ENCODE data around the gene ANKIB1.
A peak's percentile ranks its signal among the peaks of the same experiment; 100 is the strongest.

Gene ANKIB1

DNA sequence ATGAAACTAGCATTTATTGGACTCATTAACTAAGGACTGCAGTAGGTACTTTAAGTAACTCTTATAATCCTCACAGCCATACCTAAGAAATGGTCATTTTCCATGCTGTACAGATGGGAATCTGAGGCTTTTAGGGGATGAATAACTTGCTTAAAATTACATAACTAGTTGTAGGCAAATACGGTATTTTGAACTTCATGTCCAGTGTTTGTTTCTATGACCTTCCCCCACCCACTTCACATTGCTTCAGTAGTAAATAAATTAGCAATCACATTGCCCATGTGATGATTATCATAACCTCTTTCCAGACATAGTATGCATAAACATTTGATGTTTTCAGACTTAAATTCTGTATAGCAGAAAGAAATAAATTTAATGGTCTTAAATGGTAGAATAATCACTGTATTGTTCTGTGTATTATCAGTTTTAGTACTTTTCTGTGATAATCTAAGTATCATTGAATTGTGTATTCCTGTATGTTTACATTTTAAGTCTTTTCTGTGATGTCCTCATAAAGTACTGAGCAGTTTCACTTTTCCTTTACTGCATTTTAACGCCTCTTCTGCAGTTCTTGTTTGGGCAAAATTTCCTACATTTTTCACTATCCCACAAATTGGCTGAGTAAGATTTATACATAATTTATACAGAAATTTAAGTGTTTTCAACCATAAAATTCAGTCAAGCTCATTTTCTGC lies 48.3 kb downstream of the ANKIB1 start:
- Histone ChIP-seq H3K27ac (ENCODE audit: extremely low read depth, low read depth, low read length) (no peak overlapping the region), H3K9me3 (ENCODE audit: control insufficient read depth, insufficient read depth, low read depth, low read length) (no peaks in the 10 kb centered on the region), H3K4me3 (ENCODE audit: low read depth, low read length) (no peak overlapping the region), H3K36me3 (ENCODE audit: control insufficient read depth in 2 of 2, insufficient read depth in 1 of 2, low read length in 2 of 2) (peaks cover 0 to 4% of the 10 kb centered on the region in 2 experiments; a peak in 2 of 3 replicates), H3K4me1 (ENCODE audit: control insufficient read depth, insufficient read depth, low read length) (peaks cover 14% of the 10 kb centered on the region; the same call in 1 of the 2 replicates)
- POLR2A ChIA-PET, result no interaction called here
- CTCF ChIA-PET, result no interaction called here
- TF ChIP-seq, protein P1, sequence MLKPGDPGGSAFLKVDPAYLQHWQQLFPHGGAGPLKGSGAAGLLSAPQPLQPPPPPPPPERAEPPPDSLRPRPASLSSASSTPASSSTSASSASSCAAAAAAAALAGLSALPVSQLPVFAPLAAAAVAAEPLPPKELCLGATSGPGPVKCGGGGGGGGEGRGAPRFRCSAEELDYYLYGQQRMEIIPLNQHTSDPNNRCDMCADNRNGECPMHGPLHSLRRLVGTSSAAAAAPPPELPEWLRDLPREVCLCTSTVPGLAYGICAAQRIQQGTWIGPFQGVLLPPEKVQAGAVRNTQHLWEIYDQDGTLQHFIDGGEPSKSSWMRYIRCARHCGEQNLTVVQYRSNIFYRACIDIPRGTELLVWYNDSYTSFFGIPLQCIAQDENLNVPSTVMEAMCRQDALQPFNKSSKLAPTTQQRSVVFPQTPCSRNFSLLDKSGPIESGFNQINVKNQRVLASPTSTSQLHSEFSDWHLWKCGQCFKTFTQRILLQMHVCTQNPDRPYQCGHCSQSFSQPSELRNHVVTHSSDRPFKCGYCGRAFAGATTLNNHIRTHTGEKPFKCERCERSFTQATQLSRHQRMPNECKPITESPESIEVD (tag by site-specific recombination; IDR thresholded peaks at IDR 0.05), result peak; percentile 73
- no peak for TF ChIP-seq ZNF175 (tag by site-specific recombination; IDR thresholded peaks at IDR 0.05)

DNA sequence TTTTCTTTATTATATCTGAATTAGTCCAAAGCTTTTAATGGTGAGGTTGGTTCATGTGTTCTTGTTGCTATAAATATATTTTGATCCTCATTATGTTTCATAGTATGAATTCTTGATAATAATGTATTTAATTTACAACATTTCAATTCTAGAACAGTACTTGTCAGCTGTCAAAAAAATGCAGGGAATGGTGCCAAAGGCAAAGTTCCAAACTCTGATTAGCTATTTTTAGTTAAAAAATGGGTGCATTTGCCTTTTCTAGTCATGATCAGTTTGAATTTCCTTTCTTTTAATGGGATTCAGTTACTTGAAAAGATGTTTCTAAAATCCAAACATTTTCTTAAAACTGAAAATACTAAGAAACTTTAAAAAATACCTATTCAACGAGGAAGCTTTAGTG lies 49.6 kb downstream of the ANKIB1 start:
- CTCF ChIA-PET, result no interaction called here

DNA sequence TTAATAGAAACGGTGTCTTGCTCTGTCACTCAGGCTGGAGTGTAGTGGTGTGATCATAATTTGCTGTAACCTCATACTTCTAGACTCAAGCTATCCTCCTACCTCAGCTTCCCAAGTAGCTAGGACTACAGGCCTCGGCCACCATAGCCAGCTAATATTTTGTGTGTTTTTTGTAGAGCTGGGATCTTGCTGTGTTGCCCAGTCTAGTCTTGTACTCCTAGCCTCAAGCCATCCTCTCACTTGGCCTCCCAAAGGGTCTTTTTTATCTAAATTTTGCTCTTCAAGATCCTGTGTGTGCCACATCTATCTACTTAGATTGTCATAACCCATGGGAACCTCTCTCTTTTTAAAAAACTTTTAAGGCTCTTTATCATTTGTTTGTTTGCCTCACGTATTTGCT lies 50.5 kb downstream of the ANKIB1 start:
- Histone ChIP-seq H3K9me3 (ENCODE audit: control insufficient read depth, insufficient read depth, low read depth, low read length) (no peaks in the 10 kb centered on the region), H3K4me3 (ENCODE audit: low read depth, low read length) (no peak overlapping the region), H3K4me1 (ENCODE audit: control insufficient read depth, insufficient read depth, low read length) (peaks cover 14% of the 10 kb centered on the region; the same call in 1 of the 2 replicates), H3K27ac (ENCODE audit: extremely low read depth, low read depth, low read length) (no peak overlapping the region), H3K36me3 (ENCODE audit: control insufficient read depth in 2 of 2, insufficient read depth in 1 of 2, low read length in 2 of 2) (peaks cover 4 to 5% of the 10 kb centered on the region in 2 experiments)
- peak; percentile 89 for TF ChIP-seq ZNF121 (tag by site-specific recombination; IDR thresholded peaks at IDR 0.05)
- no peak for TF ChIP-seq ZNF10 (tag by site-specific recombination; IDR thresholded peaks at IDR 0.05)
- ChIA-PET POLR2A (interaction anchor here (1.4 kb wide), 1 partner anchor 151 kb away, joined by 3 read pairs; the partner anchor contains the start of gene GATAD1), CTCF (no interaction called here)

More for the DNA sequence above, 49.6 kb downstream of the ANKIB1 start:
- peaks cover 14% of the 10 kb centered on the region; the same call in 1 of the 2 replicates for H3K4me1 ChIP-seq (ENCODE audit: control insufficient read depth, insufficient read depth, low read length)
- no peak for TF ChIP-seq ZSCAN30 (tag by site-specific recombination; IDR thresholded peaks at IDR 0.05)
- POLR2A ChIA-PET, result interaction anchor here (1.4 kb wide), 1 partner anchor 152 kb away, joined by 3 read pairs; the partner anchor contains the start of gene GATAD1
- H3K27ac ChIP-seq (ENCODE audit: extremely low read depth, low read depth, low read length), result no peak overlapping the region
- H3K36me3 ChIP-seq (ENCODE audit: control insufficient read depth in 2 of 2, insufficient read depth in 1 of 2, low read length in 2 of 2), result peaks cover 0 to 4% of the 10 kb centered on the region in 2 experiments
- no peaks in the 10 kb centered on the region for H3K9me3 ChIP-seq (ENCODE audit: control insufficient read depth, insufficient read depth, low read depth, low read length)
- H3K4me3 ChIP-seq (ENCODE audit: low read depth, low read length), result no peak overlapping the region

DNA sequence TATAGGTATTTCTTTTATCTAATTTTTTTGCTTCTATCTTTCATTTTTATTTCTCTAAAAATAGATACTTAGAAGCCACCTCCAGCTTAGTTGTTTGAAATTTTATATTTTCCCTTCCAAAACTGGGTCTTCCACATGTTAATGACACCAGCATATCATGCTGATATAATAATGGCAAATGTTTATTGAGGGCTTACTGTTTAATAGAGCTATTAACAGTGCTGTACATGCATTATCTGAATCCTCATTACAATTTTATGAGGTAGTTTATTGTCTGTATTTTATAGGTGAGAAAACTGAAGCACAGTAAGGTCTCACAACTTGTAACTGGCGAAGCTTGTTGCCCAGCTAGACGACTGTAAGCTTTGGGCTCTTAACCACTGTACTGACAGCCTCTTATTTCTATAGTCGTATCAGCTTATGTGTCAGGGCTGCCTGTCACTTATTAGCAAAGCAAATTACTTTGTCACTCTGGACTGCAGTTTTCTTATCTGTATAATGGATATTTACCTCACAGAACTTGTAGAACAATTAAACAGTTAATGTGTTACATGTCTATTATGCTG lies 51.2 kb downstream of the ANKIB1 start:
- POLR2A ChIA-PET, result interaction anchor here (1.4 kb wide), 1 partner anchor 150 kb away, joined by 3 read pairs; the partner anchor contains the start of gene GATAD1
- H3K27ac ChIP-seq (ENCODE audit: extremely low read depth, low read depth, low read length), result no peak overlapping the region
- CTCF ChIA-PET, result interaction anchor here (0.6 kb wide), 2 partner anchors 16 to 165 kb away, joined by 3 to 4 read pairs; no protein-coding TSS in a partner anchor
- no peak overlapping the region for H3K4me3 ChIP-seq (ENCODE audit: low read depth, low read length)
- peaks cover 14% of the 10 kb centered on the region; the same call in 1 of the 2 replicates for H3K4me1 ChIP-seq (ENCODE audit: control insufficient read depth, insufficient read depth, low read length)
- no peaks in the 10 kb centered on the region for H3K9me3 ChIP-seq (ENCODE audit: control insufficient read depth, insufficient read depth, low read depth, low read length)
- H3K36me3 ChIP-seq (ENCODE audit: control insufficient read depth in 2 of 2, insufficient read depth in 1 of 2, low read length in 2 of 2), result peaks cover 4 to 7% of the 10 kb centered on the region in 2 experiments
- TF ChIP-seq ZNF677 (tag by site-specific recombination; IDR thresholded peaks at IDR 0.05), result no peak
- TF ChIP-seq ZNF394 (tag by site-specific recombination; IDR thresholded peaks at IDR 0.05; ENCODE audit: borderline replicate concordance), result no peak
- TF ChIP-seq KLF16 (tag by site-specific recombination; IDR thresholded peaks at IDR 0.05), result no peak
- no peak for TF ChIP-seq ZNF214 (tag by site-specific recombination; IDR thresholded peaks at IDR 0.05; ENCODE audit: borderline replicate concordance)
- TF ChIP-seq ZNF114 (tag by site-specific recombination; IDR thresholded peaks at IDR 0.05), result no peak
- TF ChIP-seq, protein P1 (tag by site-specific recombination; IDR thresholded peaks at IDR 0.05), result peak; percentile 56; the same call in 1 of the 2 replicates
- TF ChIP-seq ZNF404 (tag by site-specific recombination; IDR thresholded peaks at IDR 0.05), result no peak
- TF ChIP-seq ZNF558 (tag by site-specific recombination; IDR thresholded peaks at IDR 0.05), result no peak
- peak; percentile 73 for TF ChIP-seq FEZF1 (tag by site-specific recombination; IDR thresholded peaks at IDR 0.05)
- TF ChIP-seq ZNF747 (tag by site-specific recombination; IDR thresholded peaks at IDR 0.05), result no peak
- TF ChIP-seq SP7 (tag by site-specific recombination; IDR thresholded peaks at IDR 0.05), result no peak
- TF ChIP-seq, protein P2, sequence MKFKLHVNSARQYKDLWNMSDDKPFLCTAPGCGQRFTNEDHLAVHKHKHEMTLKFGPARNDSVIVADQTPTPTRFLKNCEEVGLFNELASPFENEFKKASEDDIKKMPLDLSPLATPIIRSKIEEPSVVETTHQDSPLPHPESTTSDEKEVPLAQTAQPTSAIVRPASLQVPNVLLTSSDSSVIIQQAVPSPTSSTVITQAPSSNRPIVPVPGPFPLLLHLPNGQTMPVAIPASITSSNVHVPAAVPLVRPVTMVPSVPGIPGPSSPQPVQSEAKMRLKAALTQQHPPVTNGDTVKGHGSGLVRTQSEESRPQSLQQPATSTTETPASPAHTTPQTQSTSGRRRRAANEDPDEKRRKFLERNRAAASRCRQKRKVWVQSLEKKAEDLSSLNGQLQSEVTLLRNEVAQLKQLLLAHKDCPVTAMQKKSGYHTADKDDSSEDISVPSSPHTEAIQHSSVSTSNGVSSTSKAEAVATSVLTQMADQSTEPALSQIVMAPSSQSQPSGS (tag by site-specific recombination; IDR thresholded peaks at IDR 0.05; ENCODE audit: low read depth), result no peak
- TF ChIP-seq ZFP69B (tag by site-specific recombination; IDR thresholded peaks at IDR 0.05), result no peak
- no peak for TF ChIP-seq HOXA7 (CRISPR knock-in tag; IDR thresholded peaks at IDR 0.05; ENCODE audit: borderline replicate concordance)
- TF ChIP-seq ZNF830 (tag by site-specific recombination; IDR thresholded peaks at IDR 0.05; ENCODE audit: low read depth), result no peak
- TF ChIP-seq ZNF843 (tag by site-specific recombination; IDR thresholded peaks at IDR 0.05), result peak; percentile 77
- TF ChIP-seq ZNF211 (tag by site-specific recombination; IDR thresholded peaks at IDR 0.05; ENCODE audit: low read depth), result no peak

Measured in HEK293 (cell line).